Loucy (cell line): ENCODE results near the gene TCEANC.

Source experiments
- CTCF ChIP-seq: fragments of 200-600 bp; sonication (generic); conservative IDR thresholded peaks from 2 replicates; pipeline ENCODE4 v1.5.1; 2014; ENCODE audit warnings: mild to moderate bottlenecking, antibody characterized with exemption, low read length
- EZH2phosphoT487 ChIP-seq: fragments of 200-600 bp; IDR thresholded peaks from 2 replicates; pipeline ENCODE4 v1.6.1; 2018; ENCODE audit warnings: antibody characterized with exemption, mild to moderate bottlenecking, moderate library complexity, borderline replicate concordance

GRCh38 chrX:13698432-13698831 is 45.5 kb downstream of the TCEANC start:
- TF ChIP-seq CTCF (no peak), EZH2phosphoT487 (no peak)
